Measurements from ENCODE around the gene AACS.

The AACS gene

DNA sequence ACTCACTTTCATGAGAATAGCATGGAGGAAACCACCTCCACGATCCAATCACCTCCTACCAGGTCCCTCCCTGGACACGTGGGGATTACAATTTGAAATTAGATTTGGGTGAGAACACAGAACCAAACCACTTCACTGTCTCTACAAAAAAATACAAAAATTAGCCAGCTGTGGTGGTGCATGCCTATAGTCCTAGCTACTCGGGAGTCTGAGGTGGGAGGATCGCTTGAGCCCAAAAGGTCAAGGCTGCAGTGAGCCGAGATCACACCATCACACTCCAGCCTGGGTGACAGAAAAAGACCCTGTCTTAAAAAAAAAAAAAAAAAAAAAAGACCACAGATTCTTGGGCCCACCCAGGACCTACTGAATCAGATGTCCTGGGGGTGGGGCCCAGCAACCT lies 43.5 kb upstream of the AACS start:
- H3K4me1 Mint-ChIP-seq: no peaks in the 10 kb centered on the region
- H3K27me3 Mint-ChIP-seq (ENCODE audit: low read depth): no peaks in the 10 kb centered on the region
- TF ChIP-seq, protein P1, sequence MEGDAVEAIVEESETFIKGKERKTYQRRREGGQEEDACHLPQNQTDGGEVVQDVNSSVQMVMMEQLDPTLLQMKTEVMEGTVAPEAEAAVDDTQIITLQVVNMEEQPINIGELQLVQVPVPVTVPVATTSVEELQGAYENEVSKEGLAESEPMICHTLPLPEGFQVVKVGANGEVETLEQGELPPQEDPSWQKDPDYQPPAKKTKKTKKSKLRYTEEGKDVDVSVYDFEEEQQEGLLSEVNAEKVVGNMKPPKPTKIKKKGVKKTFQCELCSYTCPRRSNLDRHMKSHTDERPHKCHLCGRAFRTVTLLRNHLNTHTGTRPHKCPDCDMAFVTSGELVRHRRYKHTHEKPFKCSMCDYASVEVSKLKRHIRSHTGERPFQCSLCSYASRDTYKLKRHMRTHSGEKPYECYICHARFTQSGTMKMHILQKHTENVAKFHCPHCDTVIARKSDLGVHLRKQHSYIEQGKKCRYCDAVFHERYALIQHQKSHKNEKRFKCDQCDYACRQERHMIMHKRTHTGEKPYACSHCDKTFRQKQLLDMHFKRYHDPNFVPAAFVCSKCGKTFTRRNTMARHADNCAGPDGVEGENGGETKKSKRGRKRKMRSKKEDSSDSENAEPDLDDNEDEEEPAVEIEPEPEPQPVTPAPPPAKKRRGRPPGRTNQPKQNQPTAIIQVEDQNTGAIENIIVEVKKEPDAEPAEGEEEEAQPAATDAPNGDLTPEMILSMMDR (IDR thresholded peaks at IDR 0.05; ENCODE audit: unreplicated experiment in 3 of 3): no peak
- no peaks in the 10 kb centered on the region for H3K9me3 Mint-ChIP-seq
- H3K27ac Mint-ChIP-seq: no peak overlapping the region
- H3K4me3 Mint-ChIP-seq: no peak overlapping the region
- peaks cover 28% of the 10 kb centered on the region for H3K36me3 Mint-ChIP-seq (ENCODE audit: low read depth)

DNA sequence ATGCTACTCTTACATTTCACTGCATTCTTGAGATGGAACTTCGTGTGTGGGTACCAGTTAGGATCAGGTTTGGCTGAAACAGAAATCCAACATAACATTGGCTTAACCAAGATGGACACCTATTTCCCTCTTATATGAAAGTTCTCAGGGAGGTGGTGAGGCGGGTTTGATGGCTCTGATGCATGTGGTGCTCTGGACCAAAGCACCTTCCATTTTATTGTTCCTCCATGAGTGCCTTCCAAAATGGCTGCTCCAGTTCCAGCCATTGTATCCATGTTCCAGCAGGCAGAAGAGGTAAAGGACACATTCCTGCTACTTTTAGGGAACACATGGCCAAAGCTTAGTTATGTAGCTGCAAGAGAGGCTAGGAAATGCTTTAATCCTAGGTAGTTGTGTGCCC lies 42.2 kb upstream of the AACS start:
- no peaks in the 10 kb centered on the region for H3K27me3 Mint-ChIP-seq (ENCODE audit: low read depth)
- no peak overlapping the region for H3K4me3 Mint-ChIP-seq
- H3K27ac Mint-ChIP-seq: no peak overlapping the region
- TF ChIP-seq, protein P1 (IDR thresholded peaks at IDR 0.05; ENCODE audit: unreplicated experiment in 3 of 3): no peak
- no peaks in the 10 kb centered on the region for H3K4me1 Mint-ChIP-seq
- no peaks in the 10 kb centered on the region for H3K9me3 Mint-ChIP-seq
- H3K36me3 Mint-ChIP-seq (ENCODE audit: low read depth): peaks cover 27% of the 10 kb centered on the region

DNA sequence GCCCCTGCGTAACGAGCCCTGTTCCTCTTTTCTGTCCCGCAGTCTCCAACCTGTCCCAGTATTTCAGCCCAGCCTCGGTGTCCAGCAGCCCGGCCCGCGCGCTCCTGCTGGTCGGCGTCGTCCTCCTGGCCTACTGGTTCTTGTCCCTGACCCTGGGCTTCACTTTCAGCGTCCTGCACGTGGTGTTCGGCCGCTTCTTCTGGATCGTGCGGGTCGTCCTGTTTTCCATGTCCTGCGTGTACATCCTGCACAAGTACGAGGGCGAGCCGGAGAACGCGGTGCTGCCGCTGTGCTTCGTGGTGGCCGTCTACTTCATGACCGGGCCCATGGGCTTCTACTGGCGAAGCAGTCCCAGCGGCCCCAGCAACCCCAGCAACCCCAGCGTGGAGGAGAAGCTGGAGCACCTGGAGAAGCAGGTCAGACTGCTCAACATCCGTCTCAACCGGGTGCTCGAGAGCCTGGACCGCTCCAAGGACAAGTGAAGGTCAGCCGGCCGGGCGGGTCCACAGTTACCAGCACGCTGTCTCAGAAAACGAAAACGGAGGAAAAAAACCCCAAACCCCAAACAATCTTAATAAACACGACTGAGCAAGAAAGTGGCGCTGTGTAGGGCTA lies 40.2 kb upstream of the AACS start:
- H3K27me3 Mint-ChIP-seq (ENCODE audit: low read depth): no peaks in the 10 kb centered on the region
- H3K4me3 Mint-ChIP-seq: no peak overlapping the region
- no peaks in the 10 kb centered on the region for H3K9me3 Mint-ChIP-seq
- peaks cover 21% of the 10 kb centered on the region for H3K36me3 Mint-ChIP-seq (ENCODE audit: low read depth)
- no peak overlapping the region for H3K27ac Mint-ChIP-seq
- H3K4me1 Mint-ChIP-seq: no peaks in the 10 kb centered on the region
- TF ChIP-seq, protein P1 (IDR thresholded peaks at IDR 0.05; ENCODE audit: unreplicated experiment in 3 of 3): no peak

- Mint-ChIP-seq H3K4me1 (no peaks in the 10 kb centered on the region), H3K27ac (no peak overlapping the region), H3K4me3 (no peak overlapping the region), H3K27me3 (ENCODE audit: low read depth) (no peaks in the 10 kb centered on the region), H3K9me3 (no peaks in the 10 kb centered on the region), H3K36me3 (ENCODE audit: low read depth) (peaks cover 21% of the 10 kb centered on the region)
- TF ChIP-seq, protein P1 (IDR thresholded peaks at IDR 0.05; ENCODE audit: unreplicated experiment in 3 of 3): no peak
These were observed 39.5 kb upstream of the AACS start for GRCh38 chr12:125025606-125026235.

GRCh38 chr12:125028106-125028505 lies 37.1 kb upstream of the AACS start:
- H3K9me3 Mint-ChIP-seq: no peaks in the 10 kb centered on the region
- peaks cover 12% of the 10 kb centered on the region for H3K36me3 Mint-ChIP-seq (ENCODE audit: low read depth)
- no peak overlapping the region for H3K27ac Mint-ChIP-seq
- H3K27me3 Mint-ChIP-seq (ENCODE audit: low read depth): no peaks in the 10 kb centered on the region
- H3K4me3 Mint-ChIP-seq: no peak overlapping the region
- H3K4me1 Mint-ChIP-seq: no peaks in the 10 kb centered on the region
- TF ChIP-seq, protein P1 (IDR thresholded peaks at IDR 0.05; ENCODE audit: unreplicated experiment in 3 of 3): no peak

Measured in nephron (organoid).